WI38 (cell line): ENCODE results near the gene PRR29.

Source experiments
- H3K4me3 ChIP-seq: 2 replicates; pipeline ENCODE4 v1.5.1; 2011; ENCODE audit warnings: low read depth, mild to moderate bottlenecking, control low read depth, low read length
- CTCF ChIP-seq: IDR thresholded peaks from 2 replicates; pipeline ENCODE4 v1.5.1; 2012; ENCODE audit warnings: low read depth, mild to moderate bottlenecking, control low read depth, low read length

PRR29 gene

DNA sequence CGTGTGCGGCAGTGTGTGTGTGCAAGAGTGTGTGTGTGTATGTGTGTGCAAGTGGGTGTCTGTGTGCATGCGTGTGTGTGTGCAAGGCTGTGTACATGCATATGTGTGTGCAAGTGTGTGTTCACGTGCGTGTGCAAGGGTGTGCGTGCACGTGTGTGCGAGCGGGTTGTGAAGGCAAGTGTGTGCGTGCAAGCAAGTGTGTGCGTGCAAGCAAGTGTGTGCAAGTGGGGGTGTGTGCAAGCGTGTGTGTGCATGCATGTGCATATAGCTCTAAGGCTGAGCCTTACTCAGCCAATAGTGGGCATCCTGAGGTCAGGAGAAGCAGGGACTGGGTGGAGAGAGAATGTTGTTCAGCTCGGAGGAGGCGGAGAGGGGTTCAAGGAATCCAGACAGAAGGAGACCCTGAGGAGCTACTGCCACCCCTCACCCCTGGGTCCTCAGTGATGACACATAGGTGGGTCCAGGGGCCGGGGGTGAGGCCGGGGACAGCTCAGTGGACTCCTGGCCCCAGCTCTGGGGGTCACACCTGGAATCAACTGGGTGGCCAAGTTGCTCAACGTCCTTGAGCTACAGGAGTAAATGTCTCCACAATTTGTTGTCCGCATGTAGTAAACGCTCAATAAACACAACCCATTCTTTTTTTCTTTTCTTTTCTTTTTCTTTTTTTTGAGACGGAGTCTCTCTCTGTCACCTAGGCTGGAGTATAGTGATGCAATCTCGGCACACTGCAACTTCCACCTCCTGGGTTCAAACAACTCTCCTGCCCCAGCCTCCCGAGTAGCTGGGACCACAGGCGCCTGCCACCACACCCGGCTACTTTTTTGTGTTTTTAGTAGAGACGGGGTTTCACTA, 1.8 kb downstream of the PRR29 start:
- no peak overlapping the region for H3K4me3 ChIP-seq
- TF ChIP-seq CTCF, result no peak

DNA sequence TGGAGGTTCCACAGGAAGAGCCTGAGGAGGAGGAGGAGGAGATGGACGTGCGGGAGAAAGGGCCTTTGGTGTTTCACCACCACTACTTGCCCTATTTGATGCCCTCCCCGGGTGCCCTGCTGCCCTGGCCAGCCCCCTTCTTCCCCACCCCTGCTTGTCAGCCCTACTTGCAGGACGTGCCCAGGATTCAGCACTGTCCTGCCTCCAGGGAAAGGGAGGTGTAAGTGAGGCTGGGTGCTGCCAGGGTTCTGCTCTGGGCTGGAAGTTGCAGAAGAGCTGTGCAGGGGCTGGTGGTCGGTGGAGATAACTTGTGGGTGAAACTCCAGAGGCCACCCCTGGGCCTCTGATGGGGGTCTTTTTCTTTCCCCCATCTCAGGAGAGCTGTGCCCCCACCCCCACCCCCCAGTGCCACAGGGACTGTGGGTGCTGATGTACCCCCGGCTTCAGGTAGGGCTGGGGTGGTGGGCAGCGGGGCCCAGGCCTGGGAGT, 3.0 kb downstream of the PRR29 start:
- TF ChIP-seq CTCF, result no peak
- no peak overlapping the region for H3K4me3 ChIP-seq

DNA sequence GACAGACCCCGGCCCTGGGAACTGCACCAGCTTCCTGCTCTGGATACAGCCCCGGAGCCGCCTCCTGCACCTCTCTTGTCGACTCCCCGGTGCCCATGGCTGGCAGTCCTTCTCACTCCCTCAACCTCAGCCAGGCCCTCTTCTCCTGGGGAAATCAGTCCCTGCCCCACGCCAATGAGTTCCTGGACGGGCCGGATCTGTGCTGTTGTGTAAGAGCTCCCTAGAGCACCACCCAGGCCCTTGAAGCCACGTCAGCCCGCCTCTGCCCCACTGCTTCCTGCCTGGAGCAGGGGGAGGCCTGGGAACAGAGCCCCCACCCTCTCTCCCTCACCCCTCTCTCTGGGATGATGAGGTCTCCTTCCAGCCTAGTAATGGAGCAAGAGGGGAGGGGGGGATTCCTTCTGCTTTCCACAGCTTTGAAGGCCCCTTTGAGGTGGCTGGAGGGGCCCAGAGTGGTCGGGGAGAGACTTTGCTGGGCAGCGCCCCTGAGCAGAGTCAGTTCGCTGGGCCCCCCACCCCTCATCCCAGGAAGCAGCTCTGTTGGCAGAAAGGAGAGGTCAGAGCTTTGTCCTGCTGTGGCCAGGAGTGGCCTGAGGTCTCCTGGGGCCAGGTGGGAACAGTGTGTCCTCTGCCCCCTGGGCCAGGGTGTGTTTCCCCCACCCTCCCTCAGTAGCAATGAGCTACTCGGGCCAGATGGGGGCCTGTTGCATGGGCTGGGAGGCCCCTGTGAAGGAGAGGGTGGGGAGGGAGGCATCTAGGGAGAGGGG, 3.8 kb downstream of the PRR29 start:
- no peak for TF ChIP-seq CTCF
- H3K4me3 ChIP-seq, result no peak overlapping the region

- TF ChIP-seq CTCF, result no peak
- H3K4me3 ChIP-seq, result no peak overlapping the region
Measured at GRCh38 chr17:64002658-64003525, 4.7 kb downstream of the PRR29 start.

DNA sequence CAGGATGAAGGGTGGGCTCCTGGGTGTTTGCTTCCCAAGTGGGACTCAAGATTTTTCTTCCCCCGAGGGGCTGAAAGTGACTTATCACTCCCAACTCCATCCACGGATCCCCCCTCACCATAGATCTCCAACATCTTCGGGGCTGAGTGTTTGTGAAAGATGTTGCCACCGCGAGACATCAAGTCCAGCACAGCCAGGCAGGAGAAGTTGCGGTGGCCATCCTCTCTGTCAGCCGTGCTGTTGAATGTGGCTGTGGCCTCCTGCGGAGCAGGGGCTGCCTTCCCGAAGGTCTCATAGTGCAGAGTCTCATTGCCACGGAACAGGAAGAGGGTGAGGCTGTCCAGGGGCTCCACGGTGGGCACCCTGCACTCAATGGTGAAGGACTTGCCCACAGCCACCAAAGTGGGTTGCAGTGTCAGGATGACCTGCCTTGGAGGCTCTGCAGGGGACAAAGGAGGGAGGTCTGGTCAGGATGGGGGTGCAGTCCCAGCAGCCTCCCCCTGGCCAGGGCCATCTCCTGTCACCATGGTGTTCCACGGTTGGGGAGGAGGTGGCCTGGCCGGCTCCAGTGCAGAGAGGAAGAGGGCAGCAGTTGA, 5.5 kb downstream of the PRR29 start:
- no peak for TF ChIP-seq CTCF
- no peak overlapping the region for H3K4me3 ChIP-seq

DNA sequence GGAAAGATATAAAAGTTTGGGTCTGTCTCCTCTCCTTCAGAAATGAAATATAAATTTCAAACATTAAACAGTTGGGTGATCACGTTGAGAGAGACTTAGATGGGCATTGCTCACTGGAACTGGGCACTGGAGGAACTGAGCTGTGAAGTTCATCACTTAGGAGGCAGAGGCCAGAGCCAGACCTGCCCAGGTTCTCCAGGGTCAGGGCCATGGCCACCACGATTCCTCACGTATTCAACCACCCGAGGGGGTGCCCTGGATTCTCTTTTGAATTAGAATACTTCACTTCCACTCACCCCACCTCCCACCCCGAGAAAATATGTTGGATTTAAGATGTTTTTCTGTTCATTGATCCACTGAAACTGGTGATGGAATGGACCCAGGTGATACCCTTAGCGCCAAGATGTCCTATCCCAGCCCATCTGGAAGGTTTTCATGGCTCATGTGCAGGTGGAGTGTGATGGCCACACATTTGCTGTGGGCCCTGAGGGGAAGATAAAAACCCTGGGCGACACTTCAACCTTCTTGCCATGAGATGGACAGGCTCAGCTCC, 6.1 kb downstream of the PRR29 start:
- TF ChIP-seq CTCF, result no peak
- H3K4me3 ChIP-seq, result no peak overlapping the region
